SK-N-SH (cell line): ENCODE data around the gene PRMT5. TPM values are rescaled to one million over a fixed set of nuclear protein-coding genes. Genes with fewer than 3 reads are reported as not detected.

Experiments
- CTCF ChIA-PET: fragments of 300-600, 350-600 bp; formaldehyde crosslinking; extraction: SDS; loops from one replicate; lab custom pipeline; 2021; lab: Yijun Ruan, JAX
- POLR2A ChIA-PET: fragments of 350-600 bp; sonication (Branson Sonifier 250); formaldehyde crosslinking; extraction: SDS; loops from one replicate; lab custom pipeline; 2020; ENCODE audit warnings: antibody characterized with exemption, inconsistent platforms; lab: Yijun Ruan, JAX
- DNase-seq: peaks from one replicate; pipeline ENCODE4 v3.0.0; 2012
- H2AFZ ChIP-seq: fragments of 200-600 bp; sonication (generic); 2 replicates; pipeline ENCODE4 v1.8.1; 2016; ENCODE audit warnings: antibody characterized with exemption, mild to moderate bottlenecking, low read depth
- H3F3A ChIP-seq: fragments of 200-600 bp; sonication (generic); replicated peaks from 2 replicates; pipeline ENCODE3; 2016; ENCODE audit warnings: antibody characterized with exemption, mild to moderate bottlenecking; ENCODE audit not compliant: insufficient read depth
- H3K27ac ChIP-seq, 2 experiments: fragments of 200-500 bp in 1 of 2; fragments of 200-600 bp in 1 of 2; sonication (Bioruptor generic) in 1 of 2; sonication (generic), shearing (Covaris generic) in 1 of 2; 2 replicates each; pipeline versions ENCODE4 v1.5.1 to v1.6.1; 2014 to 2016; ENCODE audit warnings: low read depth in 2 of 2, inconsistent platforms in 1 of 2, low read length in 1 of 2, mild to moderate bottlenecking in 1 of 2, mixed read lengths in 1 of 2
- H3K27me3 ChIP-seq: fragments of 200-600 bp; sonication (generic), shearing (Covaris generic); 2 replicates; pipeline ENCODE4 v1.6.1; 2016; ENCODE audit warnings: mixed run types; ENCODE audit not compliant: insufficient read depth
- H3K36me3 ChIP-seq, 2 experiments: fragments of 200-500 bp in 1 of 2; fragments of 200-600 bp in 1 of 2; sonication (Bioruptor generic) in 1 of 2; sonication (generic) in 1 of 2; replicated peaks in 1 of 2; 2 replicates each; pipeline versions ENCODE3 to v1.5.1; 2014 to 2016; ENCODE audit warnings: low read length in 1 of 2, mild to moderate bottlenecking in 1 of 2; ENCODE audit not compliant: insufficient read depth in 2 of 2, control insufficient read depth in 1 of 2
- H3K4me1 ChIP-seq, 2 experiments: fragments of 200-500 bp in 1 of 2; fragments of 200-600 bp in 1 of 2; sonication (Bioruptor generic) in 1 of 2; sonication (generic), shearing (Covaris generic) in 1 of 2; 2 replicates each; pipeline versions ENCODE4 v1.5.1 to v1.6.1; 2014 to 2016; ENCODE audit warnings: low read depth in 1 of 2, low read length in 1 of 2, mixed run types in 1 of 2; ENCODE audit not compliant: insufficient read depth in 2 of 2, control insufficient read depth in 1 of 2
- H3K4me2 ChIP-seq: fragments of 200-600 bp; sonication (generic), shearing (Covaris generic); 2 replicates; pipeline ENCODE4 v1.6.1; 2017; ENCODE audit warnings: mixed run types
- H3K4me3 ChIP-seq, 2 experiments: fragments of 200-500 bp in 1 of 2; fragments of 200-600 bp in 1 of 2; sonication (Bioruptor generic) in 1 of 2; sonication (generic), shearing (Covaris generic) in 1 of 2; 2 replicates each; pipeline versions ENCODE4 v1.5.1 to v1.8.1; 2014 to 2016; ENCODE audit warnings: low read depth in 2 of 2, inconsistent platforms in 1 of 2, low read length in 1 of 2, mild to moderate bottlenecking in 1 of 2, mixed read lengths in 1 of 2, moderate library complexity in 1 of 2
- H3K79me2 ChIP-seq: fragments of 200-600 bp; sonication (generic); 2 replicates; pipeline ENCODE4 v1.8.1; 2017; ENCODE audit warnings: mild to moderate bottlenecking; ENCODE audit not compliant: insufficient read depth
- H3K9ac ChIP-seq: fragments of 200-600 bp; sonication (generic); 2 replicates; pipeline ENCODE4 v1.6.1; 2017; ENCODE audit warnings: mixed run types
- H3K9me2 ChIP-seq: fragments of 200-600 bp; sonication (generic); 2 replicates; pipeline ENCODE4 v1.6.1; 2017; ENCODE audit warnings: mixed run types
- H3K9me3 ChIP-seq: fragments of 200-600 bp; sonication (generic); 2 replicates; pipeline ENCODE4 v1.6.1; 2017; ENCODE audit warnings: mixed run types, mild to moderate bottlenecking, moderate library complexity
- H4K20me1 ChIP-seq: fragments of 200-600 bp; sonication (generic); 2 replicates; pipeline ENCODE4 v1.6.1; 2017; ENCODE audit warnings: mild to moderate bottlenecking, mixed run types; ENCODE audit not compliant: insufficient read depth
- CHD2 ChIP-seq: fragments of 150-350 bp; IDR thresholded peaks from 2 replicates; pipeline ENCODE4 v1.6.1; 2018; ENCODE audit warnings: low read length; ENCODE audit not compliant: partially characterized antibody
- EZH2phosphoT487 ChIP-seq: fragments of 200-600 bp; sonication (generic); IDR thresholded peaks from 2 replicates; pipeline ENCODE4 v1.6.1; 2017; ENCODE audit warnings: low read depth, mixed run types, mild to moderate bottlenecking, antibody characterized with exemption, moderate library complexity, borderline replicate concordance
- GABPA ChIP-seq: IDR thresholded peaks from 2 replicates; pipeline ENCODE4 v1.4.0; 2012; ENCODE audit warnings: low read depth, mild to moderate bottlenecking
- MEF2A ChIP-seq: IDR thresholded peaks from 2 replicates; pipeline ENCODE4 v1.4.0; 2012; ENCODE audit warnings: low read depth, borderline replicate concordance
- PBX3 ChIP-seq: IDR thresholded peaks from 2 replicates; pipeline ENCODE4; 2012
- RAD21 ChIP-seq: IDR thresholded peaks from 2 replicates; pipeline ENCODE4 v1.6.1; 2012; ENCODE audit warnings: mild to moderate bottlenecking, low read length
- RCOR1 ChIP-seq: fragments of 150-350 bp; IDR thresholded peaks from 2 replicates; pipeline ENCODE4 v1.6.1; 2017; ENCODE audit warnings: antibody characterized with exemption, low read length
- SMC3 ChIP-seq: IDR thresholded peaks from 2 replicates; pipeline ENCODE4 v1.6.1; 2012; ENCODE audit warnings: low read depth, low read length, improper control_type of control experiment
- TAF1 ChIP-seq: IDR thresholded peaks from 2 replicates; pipeline ENCODE4 v1.6.1; 2012; ENCODE audit warnings: low read depth, mild to moderate bottlenecking, low read length, moderate library complexity, borderline replicate concordance
- USF1 ChIP-seq: IDR thresholded peaks from 2 replicates; pipeline ENCODE4 v1.4.0; 2012; ENCODE audit warnings: low read depth, borderline replicate concordance
- WGBS: methylation state at CpG from one replicate; pipeline ENCODE4 v1.1.6; 2017; ENCODE audit warnings: low lambda C conversion rate; 5-methylcytosine and 5-hydroxymethylcytosine counted together
- polyA plus RNA-seq, 3 experiments: library from polyadenylated mRNA; depleted of rRNA; stranded (reverse); fragments of >200 nt; gene quantifications; 2 replicates each; pipeline ENCODE4 v1.2.3, GENCODE V29; 2012
- TF ChIP-seq, protein P1 (sequence below): fragments of 150-350 bp; IDR thresholded peaks from 2 replicates; pipeline ENCODE4 v1.6.1; 2016; ENCODE audit warnings: mild to moderate bottlenecking, low read depth, low read length

Gene PRMT5
- polyA plus RNA-seq, 1 of the 3 experiments (the other 2 are of a cell fraction): 132 TPM

GRCh38 chr14:22972313-22972930 is 43.2 kb upstream of the PRMT5 start:
- POLR2A ChIA-PET: no interaction called here
- H3K4me2 ChIP-seq: no peak overlapping the region
- no peak overlapping the region for H3K27ac ChIP-seq
- H2AFZ ChIP-seq: no peak overlapping the region
- H3K36me3 ChIP-seq: peaks cover 33 to 37% of the 10 kb centered on the region in 2 experiments
- no peaks in the 10 kb centered on the region for H3K9me2 ChIP-seq
- H3K4me1 ChIP-seq: peaks cover 11 to 14% of the 10 kb centered on the region in 2 experiments
- H3K4me3 ChIP-seq: no peak overlapping the region
- CTCF ChIA-PET: interaction anchor here (0.6 to 34.9 kb wide), 18 partner anchors 11 to 405 kb away, joined by 3 to 1566 read pairs (median 5); partner anchors contain the start of genes AJUBA, CDH24, HAUS4 and LRP10
- no peaks in the 10 kb centered on the region for H4K20me1 ChIP-seq
- peaks cover 27% of the 10 kb centered on the region for H3F3A ChIP-seq
- 100% methylated on average over 2 of the region's 2 CpGs for WGBS
- DNase-seq: no peak
- no peak overlapping the region for H3K9ac ChIP-seq
- no peaks in the 10 kb centered on the region for H3K9me3 ChIP-seq
- no peaks in the 10 kb centered on the region for H3K27me3 ChIP-seq
- H3K79me2 ChIP-seq: peaks cover 5% of the 10 kb centered on the region; the same call in 1 of the 2 replicates
- no peak for TF ChIP-seq CHD2

- Histone ChIP-seq H3K9me2 (no peaks in the 10 kb centered on the region), H4K20me1 (no peaks in the 10 kb centered on the region), H3K4me3 (no peak overlapping the region), H3K4me1 (peaks cover 0 to 1% of the 10 kb centered on the region in 2 experiments; a peak in 1 of 4 replicates), H3K9me3 (no peaks in the 10 kb centered on the region), H3K9ac (no peak overlapping the region), H3K27ac (no peak overlapping the region), H3F3A (peaks cover 30% of the 10 kb centered on the region), H3K4me2 (no peak overlapping the region), H3K27me3 (no peaks in the 10 kb centered on the region), H2AFZ (no peak overlapping the region), H3K79me2 (peaks cover 4% of the 10 kb centered on the region; the same call in 1 of the 2 replicates), H3K36me3 (peaks cover 30 to 37% of the 10 kb centered on the region in 2 experiments)
- 88% methylated on average over 1 of the region's 1 CpG for WGBS
- no peak for DNase-seq
- TF ChIP-seq USF1 (no peak), RCOR1 (no peak), MEF2A (no peak), PBX3 (no peak), TAF1 (no peak), EZH2phosphoT487 (no peak), RAD21 (no peak), GABPA (no peak), SMC3 (no peak)
- TF ChIP-seq, protein P1, sequence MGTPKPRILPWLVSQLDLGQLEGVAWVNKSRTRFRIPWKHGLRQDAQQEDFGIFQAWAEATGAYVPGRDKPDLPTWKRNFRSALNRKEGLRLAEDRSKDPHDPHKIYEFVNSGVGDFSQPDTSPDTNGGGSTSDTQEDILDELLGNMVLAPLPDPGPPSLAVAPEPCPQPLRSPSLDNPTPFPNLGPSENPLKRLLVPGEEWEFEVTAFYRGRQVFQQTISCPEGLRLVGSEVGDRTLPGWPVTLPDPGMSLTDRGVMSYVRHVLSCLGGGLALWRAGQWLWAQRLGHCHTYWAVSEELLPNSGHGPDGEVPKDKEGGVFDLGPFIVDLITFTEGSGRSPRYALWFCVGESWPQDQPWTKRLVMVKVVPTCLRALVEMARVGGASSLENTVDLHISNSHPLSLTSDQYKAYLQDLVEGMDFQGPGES: no peak
- ChIA-PET CTCF (interaction anchor here (0.9 to 34.9 kb wide), 7 partner anchors 14 to 220 kb away, joined by 3 to 1566 read pairs (median 5); partner anchors contain the start of genes AJUBA, CDH24 and PSMB11), POLR2A (no interaction called here)
Measured at GRCh38 chr14:22971152-22971551, 42.0 kb upstream of the PRMT5 start.
